Stimulated activated naive CD8-positive, alpha-beta T cell treated with anti-CD3 and anti-CD28 coated beads, Interleukin-15, amount 100 ng/mL, for 72 hours (primary cell): ENCODE results near the gene CCR5.
"Not testable (repeated sequence)": the region's sequence is repeated elsewhere in the genome, so short reads cannot be mapped to it uniquely, and the experiment has no call there.

Experiments
- ATAC-seq: fragments of 150-1000 bp; cut with Tn5 transposase; 2 replicates; pipeline ENCODE4 v1.10.0; 2021; ENCODE audit warnings: mild to moderate bottlenecking, moderate library complexity
- DNase-seq, 2 donors: peaks; one replicate each; pipeline ENCODE4 v3.0.0; 2021 to 2022
- H3K27ac Mint-ChIP-seq, 2 donors: one replicate each; pipeline ENCODE4 v1.8.0; 2022; ENCODE audit warnings: mild to moderate bottlenecking in 2 of 2, mixed read lengths in 2 of 2, moderate library complexity in 2 of 2
- H3K27me3 Mint-ChIP-seq: one replicate; pipeline ENCODE4 v1.8.0; 2022; ENCODE audit warnings: mixed read lengths
- H3K4me1 Mint-ChIP-seq: one replicate; pipeline ENCODE4 v1.8.0; 2022; ENCODE audit warnings: mild to moderate bottlenecking, mixed read lengths
- H3K4me3 Mint-ChIP-seq, 2 donors: one replicate each; pipeline ENCODE4 v1.8.0; 2022; ENCODE audit warnings: mild to moderate bottlenecking in 2 of 2, mixed read lengths in 2 of 2, moderate library complexity in 1 of 2
- H3K9me3 Mint-ChIP-seq, 2 donors: one replicate each; pipeline ENCODE4 v1.8.0; 2022; ENCODE audit warnings: mixed read lengths in 2 of 2

Gene CCR5

GRCh38 chr3:46369675-46370132 is 1.0 kb upstream of the CCR5 start:
- DNase-seq (peak; percentile 60 to 75), ATAC-seq (peak; percentile 92)
- H3K9me3 Mint-ChIP-seq: no peaks in the 10 kb centered on the region
- H3K4me3 Mint-ChIP-seq: peak overlapping the region; percentile 22 to 73
- H3K27ac Mint-ChIP-seq: peak overlapping the region; percentile 86 to 96
- H3K4me1 Mint-ChIP-seq: peaks cover 52% of the 10 kb centered on the region
- peaks cover 30% of the 10 kb centered on the region for H3K27me3 Mint-ChIP-seq

GRCh38 chr3:46371519-46372340 is 984 bp downstream of the CCR5 start:
- no peak overlapping the region for H3K27ac Mint-ChIP-seq
- H3K27me3 Mint-ChIP-seq: peaks cover 25% of the 10 kb centered on the region
- H3K9me3 Mint-ChIP-seq: no peaks in the 10 kb centered on the region
- DNase-seq (no peak), ATAC-seq (no peak)
- H3K4me1 Mint-ChIP-seq: peaks cover 54% of the 10 kb centered on the region
- no peak overlapping the region for H3K4me3 Mint-ChIP-seq

- no peak for ATAC-seq
- no peak overlapping the region for H3K4me3 Mint-ChIP-seq
- no peak overlapping the region for H3K27ac Mint-ChIP-seq
- H3K27me3 Mint-ChIP-seq: peaks cover 23% of the 10 kb centered on the region
- DNase-seq: peak in 1 of 2 donors; percentile 30
- peaks cover 53% of the 10 kb centered on the region for H3K4me1 Mint-ChIP-seq
- no peaks in the 10 kb centered on the region for H3K9me3 Mint-ChIP-seq
These were observed 2.0 kb downstream of the CCR5 start for GRCh38 chr3:46372492-46373359.

GRCh38 chr3:46374755-46375154 is 4.0 kb downstream of the CCR5 start:
- Mint-ChIP-seq H3K27me3 (peaks cover 23% of the 10 kb centered on the region), H3K9me3 (no peaks in the 10 kb centered on the region), H3K4me1 (peaks cover 33% of the 10 kb centered on the region), H3K4me3 (no peak overlapping the region), H3K27ac (no peak overlapping the region)
- ATAC-seq (no peak), DNase-seq (no peak)

GRCh38 chr3:46375218-46375617 is 4.5 kb downstream of the CCR5 start:
- H3K4me1 Mint-ChIP-seq: peaks cover 28% of the 10 kb centered on the region
- DNase-seq (no peak), ATAC-seq (peak; percentile 80)
- H3K27ac Mint-ChIP-seq: no peak overlapping the region
- no peak overlapping the region for H3K4me3 Mint-ChIP-seq
- peaks cover 23% of the 10 kb centered on the region for H3K27me3 Mint-ChIP-seq
- H3K9me3 Mint-ChIP-seq: no peaks in the 10 kb centered on the region

GRCh38 chr3:46375814-46376213 is 5.1 kb downstream of the CCR5 start:
- Mint-ChIP-seq H3K4me1 (peaks cover 28% of the 10 kb centered on the region), H3K27me3 (peaks cover 23% of the 10 kb centered on the region), H3K27ac (no peak overlapping the region), H3K4me3 (no peak overlapping the region), H3K9me3 (no peaks in the 10 kb centered on the region)
- DNase-seq (no peak), ATAC-seq (no peak)

- H3K9me3 Mint-ChIP-seq: no peaks in the 10 kb centered on the region
- DNase-seq (peak; percentile 49 to 62), ATAC-seq (peak; percentile 62)
- H3K4me1 Mint-ChIP-seq: peaks cover 36% of the 10 kb centered on the region
- H3K27ac Mint-ChIP-seq: no peak overlapping the region
- no peak overlapping the region for H3K4me3 Mint-ChIP-seq
- H3K27me3 Mint-ChIP-seq: peaks cover 15% of the 10 kb centered on the region
These were observed 7.7 kb downstream of the CCR5 start for GRCh38 chr3:46378426-46378942.

GRCh38 chr3:46380471-46381221 is 9.9 kb downstream of the CCR5 start:
- DNase-seq: no peak
- Mint-ChIP-seq H3K27me3 (no peaks in the 10 kb centered on the region), H3K27ac (no peak overlapping the region), H3K4me1 (peaks cover 36% of the 10 kb centered on the region), H3K9me3 (no peaks in the 10 kb centered on the region), H3K4me3 (no peak overlapping the region)
- ATAC-seq: no peak

- H3K9me3 Mint-ChIP-seq: no peaks in the 10 kb centered on the region
- DNase-seq (no peak), ATAC-seq (no peak)
- no peak overlapping the region for H3K27ac Mint-ChIP-seq
- peaks cover 40% of the 10 kb centered on the region for H3K4me1 Mint-ChIP-seq
- no peak overlapping the region for H3K4me3 Mint-ChIP-seq
- H3K27me3 Mint-ChIP-seq: no peaks in the 10 kb centered on the region
These were observed 10.9 kb downstream of the CCR5 start for GRCh38 chr3:46381625-46382024.

- Mint-ChIP-seq H3K9me3 (no peaks in the 10 kb centered on the region), H3K4me3 (no peak overlapping the region), H3K4me1 (peaks cover 40% of the 10 kb centered on the region), H3K27me3 (no peaks in the 10 kb centered on the region), H3K27ac (no peak overlapping the region)
- ATAC-seq: no peak
- DNase-seq: no peak
These were observed 12.6 kb downstream of the CCR5 start for GRCh38 chr3:46383211-46383950.

GRCh38 chr3:46383951-46384330 is 13.2 kb downstream of the CCR5 start:
- ATAC-seq (no peak), DNase-seq (no peak)
- Mint-ChIP-seq H3K9me3 (no peaks in the 10 kb centered on the region), H3K27me3 (no peaks in the 10 kb centered on the region), H3K4me3 (no peak overlapping the region), H3K4me1 (peaks cover 40% of the 10 kb centered on the region), H3K27ac (no peak overlapping the region)

- Mint-ChIP-seq H3K4me1 (peaks cover 31% of the 10 kb centered on the region), H3K27ac (no peak overlapping the region), H3K27me3 (no peaks in the 10 kb centered on the region), H3K9me3 (no peaks in the 10 kb centered on the region), H3K4me3 (no peak overlapping the region)
- DNase-seq (no peak), ATAC-seq (peak; percentile 66)
These were observed 15.5 kb downstream of the CCR5 start for GRCh38 chr3:46386205-46386604.

GRCh38 chr3:46388847-46389246 is 18.1 kb downstream of the CCR5 start:
- H3K9me3 Mint-ChIP-seq, H3K4me3 Mint-ChIP-seq, DNase-seq, ATAC-seq, H3K27ac Mint-ChIP-seq, H3K27me3 Mint-ChIP-seq: not testable (repeated sequence)
- H3K4me1 Mint-ChIP-seq: peaks cover 19% of the 10 kb centered on the region

GRCh38 chr3:46389306-46389705 is 18.6 kb downstream of the CCR5 start:
- DNase-seq (no peak), ATAC-seq (no peak)
- H3K27ac Mint-ChIP-seq: no peak overlapping the region
- H3K9me3 Mint-ChIP-seq: no peaks in the 10 kb centered on the region
- peaks cover 2% of the 10 kb centered on the region for H3K27me3 Mint-ChIP-seq
- no peak overlapping the region for H3K4me3 Mint-ChIP-seq
- H3K4me1 Mint-ChIP-seq: peaks cover 15% of the 10 kb centered on the region

GRCh38 chr3:46391526-46391925 is 20.8 kb downstream of the CCR5 start:
- not testable (repeated sequence) for DNase-seq, H3K27ac Mint-ChIP-seq, H3K9me3 Mint-ChIP-seq, ATAC-seq, H3K4me3 Mint-ChIP-seq
- Mint-ChIP-seq H3K4me1 (peaks cover 17% of the 10 kb centered on the region), H3K27me3 (peaks cover 15% of the 10 kb centered on the region)
